IPS-20b (cell line): Measurements from ENCODE around the gene C21orf58.

Source experiments
- H3K27ac ChIP-seq: one replicate; pipeline ENCODE4 v1.5.1; 2013; ENCODE audit warnings: low read length
- H3K27me3 ChIP-seq: 2 replicates; pipeline ENCODE4 v1.6.1; 2013; ENCODE audit warnings: mild to moderate bottlenecking, low read length, inconsistent platforms; ENCODE audit not compliant: insufficient read depth
- H3K36me3 ChIP-seq: 2 replicates; pipeline ENCODE4 v1.6.1; 2013; ENCODE audit warnings: low read depth, mild to moderate bottlenecking, inconsistent platforms, low read length, moderate library complexity; ENCODE audit not compliant: insufficient read depth
- H3K4me1 ChIP-seq: 2 replicates; pipeline ENCODE4 v1.6.1; 2013; ENCODE audit warnings: mild to moderate bottlenecking, control low read depth, inconsistent platforms, low read length, moderate library complexity; ENCODE audit not compliant: insufficient read depth
- H3K4me3 ChIP-seq: 2 replicates; pipeline ENCODE4 v1.5.1; 2013; ENCODE audit warnings: mild to moderate bottlenecking, low read length, inconsistent platforms
- H3K9ac ChIP-seq: 2 replicates; pipeline ENCODE4 v1.6.1; 2013; ENCODE audit warnings: low read depth, mild to moderate bottlenecking, inconsistent platforms, low read length, moderate library complexity
- H3K9me3 ChIP-seq: 2 replicates; pipeline ENCODE4 v1.6.1; 2013; ENCODE audit warnings: mild to moderate bottlenecking, low read depth, low read length, inconsistent platforms; ENCODE audit not compliant: insufficient read depth

Gene C21orf58

GRCh38 chr21:46285761-46286647 lies 37.7 kb downstream of the C21orf58 start, which contains the start of gene YBEY:
Gene YBEY, plus strand, starts transcription at chr21:46286342. Its CDS starts 572 bp downstream, at chr21:46286914.
- H3K4me1 ChIP-seq, result peaks cover 24% of the 10 kb centered on the region
- peak within 1 kb of the TSS; percentile 99 for H3K4me3 ChIP-seq
- H3K9ac ChIP-seq, result peak within 1 kb of the TSS; percentile 99
- no peaks in the 10 kb centered on the region for H3K9me3 ChIP-seq
- H3K27me3 ChIP-seq, result no peaks in the 10 kb centered on the region
- H3K27ac ChIP-seq, result peak within 1 kb of the TSS; percentile 96
- peaks cover 40% of the 10 kb centered on the region for H3K36me3 ChIP-seq

- H3K9me3 ChIP-seq, result no peaks in the 10 kb centered on the region
- peaks cover 24% of the 10 kb centered on the region for H3K4me1 ChIP-seq
- peak within 1 kb of the TSS; percentile 99 for H3K4me3 ChIP-seq
- H3K27me3 ChIP-seq, result no peaks in the 10 kb centered on the region
- peak within 1 kb of the TSS; percentile 99 for H3K9ac ChIP-seq
- peak within 1 kb of the TSS; percentile 96 for H3K27ac ChIP-seq
- H3K36me3 ChIP-seq, result peaks cover 46% of the 10 kb centered on the region
Observed at GRCh38 chr21:46285206-46285661, 38.4 kb downstream of the C21orf58 start, which contains the start of gene MCM3AP. Gene MCM3AP, minus strand, starts transcription at chr21:46285611. Its CDS starts 325 bp downstream, at chr21:46285286.

GRCh38 chr21:46284733-46285132 lies 38.9 kb downstream of the C21orf58 start:
- H3K4me3 ChIP-seq, result peak overlapping the region; percentile 99
- no peaks in the 10 kb centered on the region for H3K9me3 ChIP-seq
- peak overlapping the region; percentile 99; the same call in 1 of the 2 replicates for H3K9ac ChIP-seq
- no peaks in the 10 kb centered on the region for H3K27me3 ChIP-seq
- H3K36me3 ChIP-seq, result peaks cover 49% of the 10 kb centered on the region
- peaks cover 24% of the 10 kb centered on the region for H3K4me1 ChIP-seq
- H3K27ac ChIP-seq, result no peak overlapping the region

GRCh38 chr21:46284077-46284644 lies 39.5 kb downstream of the C21orf58 start:
- Histone ChIP-seq H3K9ac (peak overlapping the region; percentile 99; the same call in 1 of the 2 replicates), H3K4me3 (peak overlapping the region; percentile 99; the same call in 1 of the 2 replicates), H3K4me1 (peaks cover 24% of the 10 kb centered on the region), H3K36me3 (peaks cover 53% of the 10 kb centered on the region), H3K27me3 (no peaks in the 10 kb centered on the region), H3K27ac (no peak overlapping the region), H3K9me3 (no peaks in the 10 kb centered on the region)

GRCh38 chr21:46274797-46275390 lies 48.8 kb downstream of the C21orf58 start:
- Histone ChIP-seq H3K9me3 (no peaks in the 10 kb centered on the region), H3K4me1 (no peaks in the 10 kb centered on the region), H3K27me3 (no peaks in the 10 kb centered on the region), H3K9ac (no peak overlapping the region), H3K36me3 (peaks cover 93% of the 10 kb centered on the region), H3K4me3 (no peak overlapping the region), H3K27ac (no peak overlapping the region)

- H3K27me3 ChIP-seq, result no peaks in the 10 kb centered on the region
- no peaks in the 10 kb centered on the region for H3K9me3 ChIP-seq
- H3K27ac ChIP-seq, result no peak overlapping the region
- H3K36me3 ChIP-seq, result peaks cover 94% of the 10 kb centered on the region
- no peak overlapping the region for H3K9ac ChIP-seq
- no peak overlapping the region for H3K4me3 ChIP-seq
- H3K4me1 ChIP-seq, result no peaks in the 10 kb centered on the region
Observed at GRCh38 chr21:46273341-46273740, 50.3 kb downstream of the C21orf58 start.

- H3K27me3 ChIP-seq, result no peaks in the 10 kb centered on the region
- H3K4me3 ChIP-seq, result no peak overlapping the region
- no peak overlapping the region for H3K27ac ChIP-seq
- no peaks in the 10 kb centered on the region for H3K9me3 ChIP-seq
- no peak overlapping the region for H3K9ac ChIP-seq
- peaks cover 96% of the 10 kb centered on the region for H3K36me3 ChIP-seq
- H3K4me1 ChIP-seq, result no peaks in the 10 kb centered on the region
Observed at GRCh38 chr21:46269466-46269865, 54.2 kb downstream of the C21orf58 start.

GRCh38 chr21:46268371-46268770 lies 55.3 kb downstream of the C21orf58 start:
- H3K9me3 ChIP-seq, result no peaks in the 10 kb centered on the region
- no peak overlapping the region for H3K4me3 ChIP-seq
- no peak overlapping the region for H3K27ac ChIP-seq
- H3K27me3 ChIP-seq, result no peaks in the 10 kb centered on the region
- H3K36me3 ChIP-seq, result peaks cover 94% of the 10 kb centered on the region
- no peak overlapping the region for H3K9ac ChIP-seq
- no peaks in the 10 kb centered on the region for H3K4me1 ChIP-seq

GRCh38 chr21:46266946-46267345 lies 56.7 kb downstream of the C21orf58 start:
- no peaks in the 10 kb centered on the region for H3K27me3 ChIP-seq
- no peak overlapping the region for H3K27ac ChIP-seq
- no peaks in the 10 kb centered on the region for H3K9me3 ChIP-seq
- H3K4me1 ChIP-seq, result no peaks in the 10 kb centered on the region
- no peak overlapping the region for H3K4me3 ChIP-seq
- H3K36me3 ChIP-seq, result peaks cover 90% of the 10 kb centered on the region
- no peak overlapping the region for H3K9ac ChIP-seq

- H3K4me1 ChIP-seq, result no peaks in the 10 kb centered on the region
- H3K4me3 ChIP-seq, result no peak overlapping the region
- no peaks in the 10 kb centered on the region for H3K9me3 ChIP-seq
- H3K27me3 ChIP-seq, result no peaks in the 10 kb centered on the region
- no peak overlapping the region for H3K27ac ChIP-seq
- peaks cover 90% of the 10 kb centered on the region for H3K36me3 ChIP-seq
- no peak overlapping the region for H3K9ac ChIP-seq
Observed at GRCh38 chr21:46265736-46266525, 57.7 kb downstream of the C21orf58 start.

- Histone ChIP-seq H3K36me3 (peaks cover 90% of the 10 kb centered on the region), H3K4me3 (no peak overlapping the region), H3K27ac (no peak overlapping the region), H3K27me3 (no peaks in the 10 kb centered on the region), H3K9ac (no peak overlapping the region), H3K4me1 (no peaks in the 10 kb centered on the region), H3K9me3 (no peaks in the 10 kb centered on the region)
Observed at GRCh38 chr21:46264690-46265144, 59.0 kb downstream of the C21orf58 start.
